GM12873 (cell line): Measurements from ENCODE around the gene PNMA1.

ENCODE experiments used
- CTCF ChIP-seq: IDR thresholded peaks from 2 replicates; pipeline ENCODE4 v1.5.1; 2012; ENCODE audit warnings: low read depth, mild to moderate bottlenecking, moderate library complexity, low read length, control low read depth; ENCODE audit not compliant: insufficient read depth; ENCODE audit errors: missing control alignments

The PNMA1 gene

GRCh38 chr14:73722581-73722980, 8.4 kb upstream of the PNMA1 start:
- no peak for TF ChIP-seq CTCF

- no peak for TF ChIP-seq CTCF
Measured at GRCh38 chr14:73721101-73721821, 7.1 kb upstream of the PNMA1 start.

GRCh38 chr14:73720636-73721035, 6.5 kb upstream of the PNMA1 start:
- no peak for TF ChIP-seq CTCF

- TF ChIP-seq CTCF = no peak
Measured at GRCh38 chr14:73719791-73720190, 5.6 kb upstream of the PNMA1 start.

- no peak for TF ChIP-seq CTCF
Measured at GRCh38 chr14:73719361-73719760, 5.2 kb upstream of the PNMA1 start.

GRCh38 chr14:73718418-73719251, 4.5 kb upstream of the PNMA1 start:
- no peak for TF ChIP-seq CTCF

- no peak for TF ChIP-seq CTCF
Measured at GRCh38 chr14:73717711-73718417, 3.7 kb upstream of the PNMA1 start.
